SH-SY5Y (cell line): ENCODE measurements around the gene ZNF558.

ENCODE experiments used
- GATA2 ChIP-seq: IDR thresholded peaks from 2 replicates; pipeline ENCODE4 v1.6.1; 2011; ENCODE audit warnings: mild to moderate bottlenecking, low read depth, low read length
- GATA3 ChIP-seq: IDR thresholded peaks from 2 replicates; pipeline ENCODE4 v1.6.1; 2011; ENCODE audit warnings: low read depth, mild to moderate bottlenecking, low read length, moderate library complexity

GRCh38 chr19:8835877-8836276, 3.8 kb upstream of the ZNF558 start:
- TF ChIP-seq GATA3 (no peak), GATA2 (no peak)
